GM13976 (cell line): ENCODE measurements around the gene ATP8B3.

Experiments used
- DNase-seq: peaks from one replicate; pipeline ENCODE4 v3.0.0; 2012; ENCODE audit warnings: low spot score
- CTCF ChIP-seq: IDR thresholded peaks from 2 replicates; pipeline ENCODE4 v1.5.1; 2012; ENCODE audit warnings: borderline replicate concordance, mild to moderate bottlenecking; ENCODE audit not compliant: insufficient read depth; ENCODE audit errors: extremely low read depth, missing control alignments, control extremely low read depth
- in situ Hi-C: fragments of 300-500 bp; cut with MboI; formaldehyde crosslinking; loops from one replicate; pipeline ENCODE4 v1.12.0; 2022; ENCODE audit warnings: low sequenced_read_pairs, mixed read lengths, inconsistent platforms; ENCODE audit not compliant: unreplicated experiment

Gene ATP8B3

DNA sequence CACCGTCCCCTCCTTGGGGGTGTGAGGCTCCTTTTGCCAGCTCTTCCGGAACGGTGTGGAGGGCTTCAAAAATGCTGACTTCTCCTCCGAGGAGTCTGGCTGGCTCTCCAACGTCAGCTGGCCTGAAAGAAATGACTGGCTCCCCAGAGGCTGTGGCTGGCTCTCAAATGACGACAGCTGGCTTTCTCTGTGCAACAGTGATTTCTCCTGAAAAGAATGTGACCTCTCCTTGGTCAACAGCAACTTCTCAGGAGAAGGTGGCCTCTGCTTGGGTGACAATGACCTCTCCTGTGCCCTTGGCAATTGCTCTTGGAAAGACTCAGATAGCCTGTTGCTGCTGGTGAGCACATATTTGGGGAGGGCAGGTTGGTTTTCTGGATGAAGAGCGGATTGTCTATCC is 29.6 kb downstream of the ATP8B3 start:
- in situ Hi-C loops: no loop called here
- no peak for DNase-seq
- no peak for TF ChIP-seq CTCF

DNA sequence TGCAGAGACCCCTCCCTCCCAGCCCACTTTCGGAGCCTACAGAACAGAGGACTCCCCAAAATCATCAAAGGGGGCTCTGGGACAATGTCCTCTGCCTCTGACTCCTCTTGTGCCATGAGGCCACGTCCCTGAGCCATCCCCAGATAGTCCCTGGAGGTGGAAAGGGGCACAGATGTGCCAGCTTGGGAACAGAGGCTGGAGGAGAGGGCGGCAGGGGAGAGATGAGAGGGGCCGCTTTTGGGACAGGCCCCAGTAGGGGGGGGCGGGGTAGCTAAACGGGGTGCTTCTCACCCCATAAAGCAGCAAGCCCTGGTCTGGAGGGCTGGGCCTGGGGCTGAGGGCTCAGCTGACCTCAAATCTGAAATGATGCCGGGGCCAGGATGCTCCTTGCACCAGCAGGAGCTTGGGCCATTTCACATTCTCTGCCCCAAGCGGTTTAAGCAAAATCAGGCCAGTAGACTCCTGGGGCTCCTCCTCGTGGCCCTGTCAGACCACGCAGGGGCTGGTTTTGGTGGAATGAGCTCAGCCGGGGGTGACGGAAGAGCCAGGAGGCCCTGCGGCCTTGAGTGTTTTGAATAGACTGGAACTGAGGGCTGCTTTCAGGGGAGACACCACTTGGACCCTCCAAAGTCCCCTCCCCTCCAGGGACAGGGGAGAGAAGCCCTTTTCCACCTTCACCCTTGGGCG is 31.7 kb downstream of the ATP8B3 start:
- in situ Hi-C loops: no loop called here
- DNase-seq: no peak

DNA sequence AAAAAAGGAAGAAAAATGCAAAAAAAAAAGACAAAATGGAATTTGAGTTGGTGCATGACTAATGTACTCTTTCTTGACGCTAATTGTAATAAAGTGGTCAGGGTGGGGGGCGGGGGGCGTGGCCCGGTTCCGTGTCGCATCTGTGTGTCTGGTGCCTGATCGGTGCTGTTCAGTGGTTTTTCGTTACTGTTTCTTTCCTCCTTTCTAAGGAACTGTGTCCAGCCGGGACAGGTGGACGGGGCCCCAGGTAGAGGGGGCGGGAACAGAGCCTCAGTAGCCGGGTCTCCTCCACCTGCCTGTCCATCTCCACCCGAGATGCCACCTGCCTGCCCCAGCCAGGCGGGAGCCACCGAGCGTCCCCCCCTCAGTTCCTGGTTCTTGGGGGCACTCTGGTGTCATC is 32.5 kb downstream of the ATP8B3 start:
- in situ Hi-C loops: no loop called here
- no peak for TF ChIP-seq CTCF
- no peak for DNase-seq

More for the DNA sequence above, 31.7 kb downstream of the ATP8B3 start:
- TF ChIP-seq CTCF: no peak

GRCh38 chr19:1777149-1777548 is 34.9 kb downstream of the ATP8B3 start:
- no peak for DNase-seq
- in situ Hi-C loops: no loop called here
- no peak for TF ChIP-seq CTCF

DNA sequence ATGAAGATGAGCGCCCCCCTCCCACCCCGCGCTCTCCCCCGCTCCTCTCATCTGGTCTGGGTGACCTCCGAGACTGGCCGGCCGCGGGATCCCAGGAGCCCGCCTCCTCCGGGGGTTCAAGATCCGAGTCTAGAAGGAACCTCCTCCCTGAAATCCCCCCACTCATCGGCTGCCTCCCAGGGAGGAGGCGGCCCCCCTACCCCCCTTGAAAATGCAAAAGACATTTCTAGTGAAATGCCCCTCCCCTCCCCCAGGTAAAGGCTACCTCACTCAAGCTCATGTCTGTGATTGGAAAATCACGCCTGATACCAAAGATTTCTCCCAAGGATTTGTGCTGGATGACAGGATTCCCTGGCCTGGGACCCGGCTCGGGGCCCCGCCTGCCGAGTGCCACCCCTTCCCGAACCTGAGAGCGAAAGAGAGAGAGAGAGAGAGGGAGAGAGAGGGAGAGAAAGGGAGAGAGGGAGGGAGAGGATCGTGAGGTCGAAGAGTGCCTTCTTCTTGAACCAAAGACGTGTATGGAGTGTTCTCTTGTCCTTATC is 35.4 kb downstream of the ATP8B3 start:
- DNase-seq: no peak
- in situ Hi-C loops: no loop called here
- TF ChIP-seq CTCF: no peak

DNA sequence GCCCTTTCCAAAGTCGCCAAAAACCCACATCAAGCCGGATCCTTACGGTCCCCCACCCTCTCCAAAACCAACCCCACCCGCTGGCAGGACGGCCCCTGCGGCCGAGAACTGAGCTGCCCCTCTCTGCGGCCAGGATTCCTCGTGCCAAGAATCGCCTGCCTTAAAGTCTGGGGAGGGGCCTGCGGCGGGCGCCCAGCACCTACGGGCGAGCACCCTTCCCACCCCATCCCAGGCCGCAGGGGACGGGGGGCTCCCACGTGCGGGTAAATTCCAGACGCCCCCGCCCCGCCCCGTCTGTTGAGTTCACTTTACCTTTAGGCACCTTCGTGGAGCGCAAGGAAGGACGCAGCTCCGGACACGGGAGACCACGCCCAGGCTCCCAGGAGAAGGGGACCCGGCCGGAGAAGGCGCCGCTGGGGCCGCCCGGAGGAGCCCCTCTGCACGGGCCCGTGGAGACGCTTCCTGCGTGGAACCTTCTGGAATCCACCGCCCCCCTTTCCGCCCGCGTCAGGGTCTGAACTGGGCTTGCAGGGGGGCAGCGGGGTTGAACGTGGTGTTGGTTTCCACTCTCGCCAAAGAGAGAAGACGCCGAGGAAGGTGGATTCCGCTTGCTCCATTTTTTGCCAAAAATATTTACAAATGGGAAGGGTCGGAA is 36.0 kb downstream of the ATP8B3 start:
- in situ Hi-C loops: no loop called here
- no peak for TF ChIP-seq CTCF
- DNase-seq: no peak
